A549 (cell line): ENCODE results near the gene CDK16.

Source experiments
- CHD2 ChIP-seq: fragments of 150-350 bp; IDR thresholded peaks from 2 replicates; pipeline ENCODE4 v1.6.1; 2014; ENCODE audit warnings: low read length; ENCODE audit not compliant: partially characterized antibody
- EP300 ChIP-seq, 2 experiments: fragments of >200 bp; sonication (Bioruptor Twin); formaldehyde crosslinking; IDR thresholded peaks; 2 replicates in 1 of 2; 3 replicates in 1 of 2; pipeline ENCODE4 v1.6.1; 2016 to 2017
- JUN ChIP-seq, 2 experiments: fragments of >200 bp; sonication (Bioruptor Twin); formaldehyde crosslinking; IDR thresholded peaks; 2 replicates in 1 of 2; 3 replicates in 1 of 2; pipeline ENCODE4 v1.6.1; 2016 to 2017
- MAZ ChIP-seq: fragments of 150-350 bp; IDR thresholded peaks from 2 replicates; pipeline ENCODE4 v1.6.1; 2014; ENCODE audit warnings: antibody characterized with exemption, low read depth, low read length, borderline replicate concordance
- NR3C1 ChIP-seq: fragments of >200 bp; sonication (Bioruptor Twin); formaldehyde crosslinking; IDR thresholded peaks from 3 replicates; pipeline ENCODE4 v1.6.1; 2017
- POLR2A ChIP-seq: IDR thresholded peaks from 2 replicates; pipeline ENCODE4 v1.6.1; 2012; ENCODE audit warnings: mild to moderate bottlenecking, low read length
- RAD21 ChIP-seq, 2 experiments: fragments of >200 bp in 1 of 2; sonication (Bioruptor Twin) in 1 of 2; formaldehyde crosslinking in 1 of 2; IDR thresholded peaks in 1 of 2; conservative IDR thresholded peaks in 1 of 2; 2 replicates in 1 of 2; 3 replicates in 1 of 2; pipeline ENCODE4 v1.6.1; 2012 to 2018; ENCODE audit warnings: inconsistent platforms in 1 of 2
- RFX5 ChIP-seq: fragments of 450-650 bp; IDR thresholded peaks from 2 replicates; pipeline ENCODE4 v1.7.1; 2014; ENCODE audit warnings: antibody characterized with exemption, mild to moderate bottlenecking, moderate library complexity
- TP53 ChIP-seq: fragments of 250-450 bp; sonication (Bioruptor Pico); IDR thresholded peaks from 2 replicates; pipeline ENCODE4 v1.5.0; 2021; ENCODE audit warnings: mild to moderate bottlenecking, moderate library complexity
- TF ChIP-seq, protein P1 (sequence below): fragments of 450-650 bp; IDR thresholded peaks from 2 replicates; pipeline ENCODE4 v1.6.1; 2014; ENCODE audit warnings: antibody characterized with exemption
- TF ChIP-seq, protein P2 (sequence below): fragments of >200 bp; sonication (Bioruptor Twin); formaldehyde crosslinking; IDR thresholded peaks from 3 replicates; pipeline ENCODE4 v1.5.1; 2016

DNA sequence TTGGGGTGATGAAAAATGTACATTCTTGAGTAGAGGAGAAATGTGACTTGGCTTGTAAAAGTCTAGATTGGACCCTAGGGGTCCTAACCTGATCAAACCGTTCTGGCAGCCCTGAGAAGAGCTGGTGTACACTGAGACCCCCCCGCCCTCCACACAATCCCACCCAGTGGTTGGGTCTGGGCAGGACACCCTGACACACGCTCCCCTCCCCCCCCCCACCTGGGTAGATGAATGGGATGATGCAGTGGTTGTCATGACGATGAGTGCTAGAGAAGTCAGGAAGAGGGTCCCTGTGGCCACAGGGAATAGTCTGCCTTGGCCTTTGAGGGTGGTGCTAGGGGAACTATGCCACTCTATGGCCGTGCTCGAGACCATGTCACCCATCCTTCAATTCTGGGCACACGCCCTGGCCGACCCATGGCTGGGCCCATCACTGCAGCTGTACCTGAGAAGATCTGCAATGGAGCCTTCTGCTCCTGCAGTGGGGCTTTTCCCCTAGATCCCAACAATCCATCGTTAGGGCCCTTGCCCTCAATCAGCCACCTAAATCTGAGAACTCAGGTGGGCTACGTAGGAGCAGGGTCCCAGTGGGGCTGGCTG is 4.4 kb downstream of the CDK16 start:
- no peak for TF ChIP-seq POLR2A
- TF ChIP-seq, protein P1, sequence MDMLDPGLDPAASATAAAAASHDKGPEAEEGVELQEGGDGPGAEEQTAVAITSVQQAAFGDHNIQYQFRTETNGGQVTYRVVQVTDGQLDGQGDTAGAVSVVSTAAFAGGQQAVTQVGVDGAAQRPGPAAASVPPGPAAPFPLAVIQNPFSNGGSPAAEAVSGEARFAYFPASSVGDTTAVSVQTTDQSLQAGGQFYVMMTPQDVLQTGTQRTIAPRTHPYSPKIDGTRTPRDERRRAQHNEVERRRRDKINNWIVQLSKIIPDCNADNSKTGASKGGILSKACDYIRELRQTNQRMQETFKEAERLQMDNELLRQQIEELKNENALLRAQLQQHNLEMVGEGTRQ, result no peak
- no peak for TF ChIP-seq JUN (IDR thresholded peaks at IDR 0.05)
- TF ChIP-seq, protein P2, sequence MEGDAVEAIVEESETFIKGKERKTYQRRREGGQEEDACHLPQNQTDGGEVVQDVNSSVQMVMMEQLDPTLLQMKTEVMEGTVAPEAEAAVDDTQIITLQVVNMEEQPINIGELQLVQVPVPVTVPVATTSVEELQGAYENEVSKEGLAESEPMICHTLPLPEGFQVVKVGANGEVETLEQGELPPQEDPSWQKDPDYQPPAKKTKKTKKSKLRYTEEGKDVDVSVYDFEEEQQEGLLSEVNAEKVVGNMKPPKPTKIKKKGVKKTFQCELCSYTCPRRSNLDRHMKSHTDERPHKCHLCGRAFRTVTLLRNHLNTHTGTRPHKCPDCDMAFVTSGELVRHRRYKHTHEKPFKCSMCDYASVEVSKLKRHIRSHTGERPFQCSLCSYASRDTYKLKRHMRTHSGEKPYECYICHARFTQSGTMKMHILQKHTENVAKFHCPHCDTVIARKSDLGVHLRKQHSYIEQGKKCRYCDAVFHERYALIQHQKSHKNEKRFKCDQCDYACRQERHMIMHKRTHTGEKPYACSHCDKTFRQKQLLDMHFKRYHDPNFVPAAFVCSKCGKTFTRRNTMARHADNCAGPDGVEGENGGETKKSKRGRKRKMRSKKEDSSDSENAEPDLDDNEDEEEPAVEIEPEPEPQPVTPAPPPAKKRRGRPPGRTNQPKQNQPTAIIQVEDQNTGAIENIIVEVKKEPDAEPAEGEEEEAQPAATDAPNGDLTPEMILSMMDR, result no peak
- TF ChIP-seq RFX5, result no peak
- TF ChIP-seq TP53, result no peak
- TF ChIP-seq MAZ, result no peak
- TF ChIP-seq CHD2, result no peak
- TF ChIP-seq RAD21 (conservative IDR thresholded peaks at IDR 0.05 in 1 of 2, IDR thresholded peaks at IDR 0.05 in 1 of 2), result no peak
- TF ChIP-seq EP300 (IDR thresholded peaks at IDR 0.05), result no peak
- no peak for TF ChIP-seq NR3C1
